ENCODE measurements around the gene CDH13. TPM values are rescaled to one million over a fixed set of nuclear protein-coding genes. Genes with fewer than 3 reads are reported as not detected.

CDH13 gene
- polyA plus RNA-seq, 2 of the 4 experiments (the other 2 are of a cell fraction): not detected

GRCh38 chr16:83792391-83792790 is 1165.6 kb downstream of the CDH13 start:
- CTCF ChIA-PET: no interaction called here
- TF ChIP-seq NFE2L2 (conservative IDR thresholded peaks at IDR 0.05; ENCODE audit: low read length) (no peak), RAD21 (conservative IDR thresholded peaks at IDR 0.05 in 1 of 2, IDR thresholded peaks at IDR 0.05 in 1 of 2) (no peak), SMC3 (IDR thresholded peaks at IDR 0.05) (no peak), RARB (CRISPR knock-in tag; IDR thresholded peaks at IDR 0.05) (no peak)
- TF ChIP-seq, protein P1, sequence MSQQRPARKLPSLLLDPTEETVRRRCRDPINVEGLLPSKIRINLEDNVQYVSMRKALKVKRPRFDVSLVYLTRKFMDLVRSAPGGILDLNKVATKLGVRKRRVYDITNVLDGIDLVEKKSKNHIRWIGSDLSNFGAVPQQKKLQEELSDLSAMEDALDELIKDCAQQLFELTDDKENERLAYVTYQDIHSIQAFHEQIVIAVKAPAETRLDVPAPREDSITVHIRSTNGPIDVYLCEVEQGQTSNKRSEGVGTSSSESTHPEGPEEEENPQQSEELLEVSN (IDR thresholded peaks at IDR 0.05; ENCODE audit: borderline replicate concordance, low read depth): no peak
- TF ChIP-seq, protein P2, sequence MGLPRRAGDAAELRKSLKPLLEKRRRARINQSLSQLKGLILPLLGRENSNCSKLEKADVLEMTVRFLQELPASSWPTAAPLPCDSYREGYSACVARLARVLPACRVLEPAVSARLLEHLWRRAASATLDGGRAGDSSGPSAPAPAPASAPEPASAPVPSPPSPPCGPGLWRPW (IDR thresholded peaks at IDR 0.05): no peak
- Histone ChIP-seq H3K9me3 (no peaks in the 10 kb centered on the region), H3K4me2 (no peak overlapping the region), H3K4me1 (no peaks in the 10 kb centered on the region), H3K27ac (no peak overlapping the region), H3K4me3 (no peak overlapping the region)
- FAIRE-seq (no peak), DNase-seq (ENCODE audit: low read depth in 1 of 2, low spot score in 1 of 2) (no peak), ATAC-seq (no peak; a peak in 1 of 6 replicates)
- POLR2A ChIA-PET: no interaction called here
- WGBS (ENCODE audit: missing lambda C conversion rate): 11% methylated on average over 2 of the region's 2 CpGs

DNA sequence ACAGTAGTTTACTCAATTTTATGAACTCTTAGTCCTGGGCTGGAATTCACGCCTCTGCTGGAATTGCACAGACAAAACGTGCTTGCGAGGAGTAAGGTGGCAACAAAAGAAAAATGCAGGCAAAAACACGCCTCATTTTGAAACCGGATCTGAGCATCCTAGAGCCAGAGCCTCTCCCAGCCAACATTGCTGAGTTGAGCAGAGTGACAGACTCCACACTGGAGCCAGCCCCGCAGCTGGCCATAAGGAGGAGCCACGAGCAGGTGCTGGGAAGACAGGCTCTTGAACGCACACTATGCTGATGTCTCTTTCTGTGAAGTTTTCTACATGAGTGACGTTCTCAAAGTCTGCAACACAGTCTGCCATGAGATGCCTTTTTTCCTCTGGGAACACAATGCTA is 1166.4 kb downstream of the CDH13 start:
- no peak for TF ChIP-seq EP300 (IDR thresholded peaks at IDR 0.05)
- TF ChIP-seq TFCP2L1 (CRISPR knock-in tag; IDR thresholded peaks at IDR 0.05): no peak
- no peak for TF ChIP-seq HOXA7 (CRISPR knock-in tag; IDR thresholded peaks at IDR 0.05)
- no peak for TF ChIP-seq RNF2 (IDR thresholded peaks at IDR 0.05; ENCODE audit: borderline replicate concordance, low read depth)
- no peak for TF ChIP-seq NPAS2 (CRISPR knock-in tag; IDR thresholded peaks at IDR 0.05; ENCODE audit: borderline replicate concordance)
- TF ChIP-seq, protein P3, sequence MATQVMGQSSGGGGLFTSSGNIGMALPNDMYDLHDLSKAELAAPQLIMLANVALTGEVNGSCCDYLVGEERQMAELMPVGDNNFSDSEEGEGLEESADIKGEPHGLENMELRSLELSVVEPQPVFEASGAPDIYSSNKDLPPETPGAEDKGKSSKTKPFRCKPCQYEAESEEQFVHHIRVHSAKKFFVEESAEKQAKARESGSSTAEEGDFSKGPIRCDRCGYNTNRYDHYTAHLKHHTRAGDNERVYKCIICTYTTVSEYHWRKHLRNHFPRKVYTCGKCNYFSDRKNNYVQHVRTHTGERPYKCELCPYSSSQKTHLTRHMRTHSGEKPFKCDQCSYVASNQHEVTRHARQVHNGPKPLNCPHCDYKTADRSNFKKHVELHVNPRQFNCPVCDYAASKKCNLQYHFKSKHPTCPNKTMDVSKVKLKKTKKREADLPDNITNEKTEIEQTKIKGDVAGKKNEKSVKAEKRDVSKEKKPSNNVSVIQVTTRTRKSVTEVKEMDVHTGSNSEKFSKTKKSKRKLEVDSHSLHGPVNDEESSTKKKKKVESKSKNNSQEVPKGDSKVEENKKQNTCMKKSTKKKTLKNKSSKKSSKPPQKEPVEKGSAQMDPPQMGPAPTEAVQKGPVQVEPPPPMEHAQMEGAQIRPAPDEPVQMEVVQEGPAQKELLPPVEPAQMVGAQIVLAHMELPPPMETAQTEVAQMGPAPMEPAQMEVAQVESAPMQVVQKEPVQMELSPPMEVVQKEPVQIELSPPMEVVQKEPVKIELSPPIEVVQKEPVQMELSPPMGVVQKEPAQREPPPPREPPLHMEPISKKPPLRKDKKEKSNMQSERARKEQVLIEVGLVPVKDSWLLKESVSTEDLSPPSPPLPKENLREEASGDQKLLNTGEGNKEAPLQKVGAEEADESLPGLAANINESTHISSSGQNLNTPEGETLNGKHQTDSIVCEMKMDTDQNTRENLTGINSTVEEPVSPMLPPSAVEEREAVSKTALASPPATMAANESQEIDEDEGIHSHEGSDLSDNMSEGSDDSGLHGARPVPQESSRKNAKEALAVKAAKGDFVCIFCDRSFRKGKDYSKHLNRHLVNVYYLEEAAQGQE (IDR thresholded peaks at IDR 0.05): no peak
- ChIA-PET POLR2A (no interaction called here), CTCF (no interaction called here)
- no peak overlapping the region for H3K4me3 ChIP-seq
- FAIRE-seq (no peak), DNase-seq (ENCODE audit: low read depth in 1 of 2, low spot score in 1 of 2) (no peak), ATAC-seq (peak; percentile 57 to 72; a peak in 4 of 6 replicates)
- WGBS (ENCODE audit: missing lambda C conversion rate): 10% methylated on average over 9 of the region's 9 CpGs
- no peak overlapping the region for H3K4me2 ChIP-seq
- no peaks in the 10 kb centered on the region for H3K4me1 ChIP-seq
- no peaks in the 10 kb centered on the region for H3K9me3 ChIP-seq
- H3K27ac ChIP-seq: no peak overlapping the region

- H3K4me2 ChIP-seq: no peak overlapping the region
- no peaks in the 10 kb centered on the region for H3K9me3 ChIP-seq
- no peak overlapping the region for H3K27ac ChIP-seq
- 33% methylated on average over 10 of the region's 10 CpGs for WGBS (ENCODE audit: missing lambda C conversion rate)
- FAIRE-seq: no peak
- no peaks in the 10 kb centered on the region for H3K4me1 ChIP-seq
- ATAC-seq: no peak
- ChIA-PET POLR2A (no interaction called here), CTCF (no interaction called here)
- DNase-seq (ENCODE audit: low read depth in 1 of 2, low spot score in 1 of 2): no peak
- no peak overlapping the region for H3K4me3 ChIP-seq
- TF ChIP-seq RAD21 (conservative IDR thresholded peaks at IDR 0.05 in 1 of 2, IDR thresholded peaks at IDR 0.05 in 1 of 2): no peak
- no peak for TF ChIP-seq CBX2 (IDR thresholded peaks at IDR 0.05; ENCODE audit: borderline replicate concordance, low read depth)
- no peak for TF ChIP-seq ATOH8 (CRISPR knock-in tag; IDR thresholded peaks at IDR 0.05; ENCODE audit: low read depth)
- TF ChIP-seq KDM1A (IDR thresholded peaks at IDR 0.05; ENCODE audit: low read depth): no peak
- TF ChIP-seq NFE2L2 (conservative IDR thresholded peaks at IDR 0.05; ENCODE audit: low read length): no peak
- TF ChIP-seq MAZ (IDR thresholded peaks at IDR 0.05; ENCODE audit: borderline replicate concordance, low read depth, low read length): no peak
- TF ChIP-seq HOXA7 (CRISPR knock-in tag; IDR thresholded peaks at IDR 0.05): no peak
- TF ChIP-seq BHLHE40 (IDR thresholded peaks at IDR 0.05; ENCODE audit: low read depth, low read length): no peak
- no peak for TF ChIP-seq JUNB (IDR thresholded peaks at IDR 0.05)
- TF ChIP-seq GATA3 (IDR thresholded peaks at IDR 0.05; ENCODE audit: borderline replicate concordance): no peak
- TF ChIP-seq ZFP36 (IDR thresholded peaks at IDR 0.05; ENCODE audit: borderline replicate concordance, partially characterized antibody): no peak
These were observed 1168.2 kb downstream of the CDH13 start for GRCh38 chr16:83794860-83795554.
